Measurements from ENCODE around the gene MYCBP. TPM values are rescaled to one million over a fixed set of nuclear protein-coding genes. Genes with fewer than 3 reads are reported as not detected.

The MYCBP gene
- total RNA-seq, 2 experiments from 2014 or later = 21.5 to 47.6 TPM

DNA sequence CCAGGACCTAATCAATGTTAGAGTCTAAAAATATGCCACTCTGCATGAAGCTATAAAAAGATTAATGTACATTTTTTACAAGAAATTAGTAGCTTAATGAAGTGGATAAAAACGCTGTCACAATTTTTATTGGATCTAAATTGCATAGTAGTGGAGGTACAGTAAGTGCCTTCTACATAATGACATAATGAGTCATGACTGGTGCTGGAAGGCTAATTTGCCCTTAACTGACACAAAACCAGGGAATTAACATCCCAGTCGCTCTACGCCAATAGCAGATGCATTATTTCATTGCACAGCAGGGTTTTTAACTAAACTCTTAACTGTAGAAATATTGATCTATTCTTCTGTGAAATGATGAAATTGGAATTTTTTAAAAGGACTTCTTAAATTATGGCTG lies 46.9 kb downstream of the MYCBP start:
- Histone ChIP-seq H3K4me2 (ENCODE audit: low read length) (no peak overlapping the region), H3K9me3 (ENCODE audit: low read length) (no peaks in the 10 kb centered on the region), H3K4me3 (ENCODE audit: low read depth, low read length, poor library complexity, severe bottlenecking) (no peak overlapping the region), H2AFZ (ENCODE audit: low read length) (no peak overlapping the region), H3K36me3 (ENCODE audit: insufficient read depth, low read length) (no peaks in the 10 kb centered on the region), H4K20me1 (ENCODE audit: insufficient read depth, low read length) (no peaks in the 10 kb centered on the region), H3K27ac (ENCODE audit: low read depth, low read length, poor library complexity, severe bottlenecking) (no peak overlapping the region), H3K4me1 (ENCODE audit: insufficient read depth, low read length, poor library complexity, severe bottlenecking) (no peaks in the 10 kb centered on the region), H3K79me2 (ENCODE audit: insufficient read depth, low read depth, low read length) (no peaks in the 10 kb centered on the region), H3K9me2 (ENCODE audit: insufficient read depth, low read length) (no peaks in the 10 kb centered on the region)
- intact Hi-C loops (cut with micrococcal nuclease; ENCODE audit: unreplicated experiment) = no loop called here
- CTCF ChIA-PET (ENCODE audit: unreplicated experiment) = no interaction called here
- POLR2A ChIA-PET = no interaction called here
- TF ChIP-seq EZH2phosphoT487 (IDR thresholded peaks at IDR 0.05; ENCODE audit: borderline replicate concordance, low read depth, low read length) = no peak
- TF ChIP-seq, protein P1, sequence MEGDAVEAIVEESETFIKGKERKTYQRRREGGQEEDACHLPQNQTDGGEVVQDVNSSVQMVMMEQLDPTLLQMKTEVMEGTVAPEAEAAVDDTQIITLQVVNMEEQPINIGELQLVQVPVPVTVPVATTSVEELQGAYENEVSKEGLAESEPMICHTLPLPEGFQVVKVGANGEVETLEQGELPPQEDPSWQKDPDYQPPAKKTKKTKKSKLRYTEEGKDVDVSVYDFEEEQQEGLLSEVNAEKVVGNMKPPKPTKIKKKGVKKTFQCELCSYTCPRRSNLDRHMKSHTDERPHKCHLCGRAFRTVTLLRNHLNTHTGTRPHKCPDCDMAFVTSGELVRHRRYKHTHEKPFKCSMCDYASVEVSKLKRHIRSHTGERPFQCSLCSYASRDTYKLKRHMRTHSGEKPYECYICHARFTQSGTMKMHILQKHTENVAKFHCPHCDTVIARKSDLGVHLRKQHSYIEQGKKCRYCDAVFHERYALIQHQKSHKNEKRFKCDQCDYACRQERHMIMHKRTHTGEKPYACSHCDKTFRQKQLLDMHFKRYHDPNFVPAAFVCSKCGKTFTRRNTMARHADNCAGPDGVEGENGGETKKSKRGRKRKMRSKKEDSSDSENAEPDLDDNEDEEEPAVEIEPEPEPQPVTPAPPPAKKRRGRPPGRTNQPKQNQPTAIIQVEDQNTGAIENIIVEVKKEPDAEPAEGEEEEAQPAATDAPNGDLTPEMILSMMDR (conservative IDR thresholded peaks at IDR 0.05; ENCODE audit: low read length) = no peak
- BruUV-seq (replicated peaks) = no TSS peak
- DNase-seq (ENCODE audit: low spot score) = no peak

DNA sequence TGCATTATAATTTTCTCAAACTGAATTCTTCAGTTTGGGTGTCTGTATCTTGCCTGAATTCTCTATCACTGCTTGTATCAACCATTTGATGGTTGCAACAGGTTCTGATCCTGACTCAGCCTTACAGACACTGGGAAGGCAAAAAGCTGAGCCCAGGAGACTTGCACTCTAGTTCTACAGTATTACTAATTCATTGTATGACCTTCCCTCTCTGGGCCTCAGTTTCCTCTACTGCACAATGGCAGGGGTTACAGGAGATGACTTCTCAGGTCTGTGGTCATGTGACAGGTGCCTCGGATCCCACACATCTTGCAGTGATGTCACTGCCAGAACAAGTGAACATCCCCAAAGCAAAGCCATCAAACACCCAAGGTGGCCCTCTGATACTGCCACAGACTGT lies 52.3 kb downstream of the MYCBP start:
- no peaks in the 10 kb centered on the region for H4K20me1 ChIP-seq (ENCODE audit: insufficient read depth, low read length)
- no peaks in the 10 kb centered on the region for H3K4me1 ChIP-seq (ENCODE audit: insufficient read depth, low read length, poor library complexity, severe bottlenecking)
- H3K27ac ChIP-seq (ENCODE audit: low read depth, low read length, poor library complexity, severe bottlenecking) = no peak overlapping the region
- H3K36me3 ChIP-seq (ENCODE audit: insufficient read depth, low read length) = no peaks in the 10 kb centered on the region
- BruUV-seq (replicated peaks) = no TSS peak
- no peak overlapping the region for H3K4me3 ChIP-seq (ENCODE audit: low read depth, low read length, poor library complexity, severe bottlenecking)
- no peaks in the 10 kb centered on the region for H3K9me3 ChIP-seq (ENCODE audit: low read length)
- ChIA-PET CTCF (ENCODE audit: unreplicated experiment) (no interaction called here), POLR2A (no interaction called here)
- no peak overlapping the region for H3K4me2 ChIP-seq (ENCODE audit: low read length)
- H3K9me2 ChIP-seq (ENCODE audit: insufficient read depth, low read length) = no peaks in the 10 kb centered on the region
- H2AFZ ChIP-seq (ENCODE audit: low read length) = no peak overlapping the region
- H3K79me2 ChIP-seq (ENCODE audit: insufficient read depth, low read depth, low read length) = no peaks in the 10 kb centered on the region
- intact Hi-C loops (cut with micrococcal nuclease; ENCODE audit: unreplicated experiment) = no loop called here
- TF ChIP-seq, protein P1 (conservative IDR thresholded peaks at IDR 0.05; ENCODE audit: low read length) = no peak
- no peak for TF ChIP-seq EZH2phosphoT487 (IDR thresholded peaks at IDR 0.05; ENCODE audit: borderline replicate concordance, low read depth, low read length)
- no peak for DNase-seq (ENCODE audit: low spot score)

DNA sequence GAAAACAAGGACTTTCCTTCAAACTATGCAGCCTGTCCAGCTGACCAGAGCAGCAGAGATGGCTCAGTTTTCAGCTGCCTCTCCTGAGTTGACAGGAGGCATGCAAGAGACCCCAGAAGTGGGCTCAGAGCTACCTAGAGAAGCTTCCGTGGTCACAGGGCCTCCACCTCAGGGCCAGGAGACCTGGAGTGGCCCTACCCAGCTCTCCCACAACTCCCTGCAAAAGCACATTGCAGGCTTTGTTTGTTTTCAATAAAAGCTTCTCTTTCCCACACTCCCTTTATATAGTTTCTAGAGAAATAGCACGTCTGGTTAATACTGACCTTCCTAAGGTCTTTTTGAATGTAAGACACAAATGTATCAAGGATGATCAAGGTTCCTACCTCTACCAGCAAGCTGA lies 53.6 kb downstream of the MYCBP start:
- Histone ChIP-seq H3K4me1 (ENCODE audit: insufficient read depth, low read length, poor library complexity, severe bottlenecking) (no peaks in the 10 kb centered on the region), H3K27ac (ENCODE audit: low read depth, low read length, poor library complexity, severe bottlenecking) (no peak overlapping the region), H3K4me2 (ENCODE audit: low read length) (no peak overlapping the region), H3K36me3 (ENCODE audit: insufficient read depth, low read length) (no peaks in the 10 kb centered on the region), H3K9me2 (ENCODE audit: insufficient read depth, low read length) (no peaks in the 10 kb centered on the region), H3K79me2 (ENCODE audit: insufficient read depth, low read depth, low read length) (no peaks in the 10 kb centered on the region), H2AFZ (ENCODE audit: low read length) (no peak overlapping the region), H4K20me1 (ENCODE audit: insufficient read depth, low read length) (no peaks in the 10 kb centered on the region), H3K9me3 (ENCODE audit: low read length) (no peaks in the 10 kb centered on the region), H3K4me3 (ENCODE audit: low read depth, low read length, poor library complexity, severe bottlenecking) (no peak overlapping the region)
- no TSS peak for BruUV-seq (replicated peaks)
- ChIA-PET CTCF (ENCODE audit: unreplicated experiment) (no interaction called here), POLR2A (interaction anchor here (0.6 to 0.7 kb wide), 2 partner anchors 43 to 103 kb away, joined by 3 read pairs; no protein-coding TSS in a partner anchor)
- TF ChIP-seq EZH2phosphoT487 (IDR thresholded peaks at IDR 0.05; ENCODE audit: borderline replicate concordance, low read depth, low read length) = no peak
- TF ChIP-seq, protein P1 (conservative IDR thresholded peaks at IDR 0.05; ENCODE audit: low read length) = no peak
- intact Hi-C loops (cut with micrococcal nuclease; ENCODE audit: unreplicated experiment) = no loop called here
- no peak for DNase-seq (ENCODE audit: low spot score)

Data from OCI-LY7 (cell line).